Measurements from ENCODE around the gene ATF2.

The ATF2 gene

DNA sequence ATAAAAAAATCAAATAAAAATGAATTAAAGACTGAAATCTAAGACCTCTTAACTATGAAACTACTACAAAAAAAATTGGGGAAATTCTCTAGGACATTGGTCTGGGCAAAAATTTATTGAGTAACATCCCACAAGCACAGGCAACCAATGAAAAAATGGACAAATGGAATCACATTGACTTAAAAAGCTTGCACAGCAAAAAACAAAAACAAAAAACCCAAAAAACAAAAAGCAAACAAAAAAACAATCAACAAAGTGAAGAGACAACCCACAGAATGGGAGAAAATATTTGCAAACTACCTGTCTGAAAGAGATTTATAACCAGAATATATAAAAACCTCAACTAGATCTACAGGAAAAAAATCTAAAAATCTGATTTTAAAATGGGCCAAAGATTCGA is 99.5 kb downstream of the ATF2 start:
- DNase-seq (ENCODE audit: low read depth): no peak
- no peak overlapping the region for H3K4me3 ChIP-seq (ENCODE audit: low read length)
- no peak for TF ChIP-seq CTCF (IDR thresholded peaks at IDR 0.05; ENCODE audit: insufficient read depth, low read depth, low read length, missing control alignments)

DNA sequence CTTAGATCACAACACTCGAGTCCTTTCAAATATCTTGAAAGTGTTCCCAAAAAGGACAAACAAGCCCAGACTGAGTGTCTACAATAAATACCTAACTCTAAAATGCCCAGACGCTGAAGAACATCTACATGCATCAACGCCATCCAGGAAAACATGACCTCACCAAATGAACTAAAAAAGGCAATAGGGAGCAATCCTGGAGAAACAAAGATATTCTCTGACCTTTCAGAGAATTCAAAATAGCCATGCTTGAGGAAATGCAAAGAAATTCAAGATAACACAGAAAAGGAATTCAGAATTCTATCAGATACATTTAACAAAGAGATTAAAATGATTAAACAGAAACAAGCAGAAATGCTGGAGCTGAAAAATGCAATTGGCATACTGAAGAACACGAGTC is 101.6 kb downstream of the ATF2 start:
- H3K4me3 ChIP-seq (ENCODE audit: low read length): no peak overlapping the region
- DNase-seq (ENCODE audit: low read depth): no peak
- TF ChIP-seq CTCF (IDR thresholded peaks at IDR 0.05; ENCODE audit: insufficient read depth, low read depth, low read length, missing control alignments): no peak

- no peak overlapping the region for H3K4me3 ChIP-seq (ENCODE audit: low read length)
- no peak for TF ChIP-seq CTCF (IDR thresholded peaks at IDR 0.05; ENCODE audit: insufficient read depth, low read depth, low read length, missing control alignments)
- DNase-seq (ENCODE audit: low read depth): no peak
These were observed 103.2 kb downstream of the ATF2 start for GRCh38 chr2:175064797-175065196.

DNA sequence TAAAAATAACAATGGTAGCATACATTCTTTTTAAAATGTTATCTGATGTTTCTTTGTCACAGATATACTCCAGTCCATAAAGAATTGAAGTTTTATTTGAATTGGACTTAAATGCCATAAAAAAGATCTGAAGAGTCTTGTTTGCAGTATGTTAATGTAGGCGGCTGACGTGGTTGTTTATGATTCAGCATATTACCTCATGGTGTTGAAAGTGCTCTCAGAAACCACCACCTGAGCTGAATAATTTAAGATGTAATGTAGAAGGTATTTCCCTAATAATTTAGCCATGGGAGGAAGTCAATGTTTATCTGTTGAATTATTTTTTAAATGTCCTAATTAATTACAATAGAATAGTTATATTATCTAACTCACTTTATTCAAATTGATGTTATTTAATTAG is 104.3 kb downstream of the ATF2 start:
- H3K4me3 ChIP-seq (ENCODE audit: low read length): no peak overlapping the region
- TF ChIP-seq CTCF (IDR thresholded peaks at IDR 0.05; ENCODE audit: insufficient read depth, low read depth, low read length, missing control alignments): no peak
- DNase-seq (ENCODE audit: low read depth): peak; percentile 89

- TF ChIP-seq CTCF (IDR thresholded peaks at IDR 0.05; ENCODE audit: insufficient read depth, low read depth, low read length, missing control alignments): no peak
- peak; percentile 85 for DNase-seq (ENCODE audit: low read depth)
- H3K4me3 ChIP-seq (ENCODE audit: low read length): no peak overlapping the region
These were observed 105.0 kb downstream of the ATF2 start for GRCh38 chr2:175062787-175063585.

- peak; percentile 13 for DNase-seq (ENCODE audit: low read depth)
- no peak for TF ChIP-seq CTCF (IDR thresholded peaks at IDR 0.05; ENCODE audit: insufficient read depth, low read depth, low read length, missing control alignments)
- no peak overlapping the region for H3K4me3 ChIP-seq (ENCODE audit: low read length)
These were observed 110.8 kb downstream of the ATF2 start for GRCh38 chr2:175057078-175057685.
